HG03521 (cell line): ENCODE data around the gene NEMF.
"Not testable (repeated sequence)": the region's sequence is repeated elsewhere in the genome, so short reads cannot be mapped to it uniquely, and the experiment has no call there.

Experiments
- ATAC-seq: cut with Tn5 transposase; IDR thresholded peaks from one replicate; pipeline ENCODE4 v1.9.1; 2021; ENCODE audit warnings: mild to moderate bottlenecking, moderate library complexity; ENCODE audit not compliant: unreplicated experiment

The NEMF gene

DNA sequence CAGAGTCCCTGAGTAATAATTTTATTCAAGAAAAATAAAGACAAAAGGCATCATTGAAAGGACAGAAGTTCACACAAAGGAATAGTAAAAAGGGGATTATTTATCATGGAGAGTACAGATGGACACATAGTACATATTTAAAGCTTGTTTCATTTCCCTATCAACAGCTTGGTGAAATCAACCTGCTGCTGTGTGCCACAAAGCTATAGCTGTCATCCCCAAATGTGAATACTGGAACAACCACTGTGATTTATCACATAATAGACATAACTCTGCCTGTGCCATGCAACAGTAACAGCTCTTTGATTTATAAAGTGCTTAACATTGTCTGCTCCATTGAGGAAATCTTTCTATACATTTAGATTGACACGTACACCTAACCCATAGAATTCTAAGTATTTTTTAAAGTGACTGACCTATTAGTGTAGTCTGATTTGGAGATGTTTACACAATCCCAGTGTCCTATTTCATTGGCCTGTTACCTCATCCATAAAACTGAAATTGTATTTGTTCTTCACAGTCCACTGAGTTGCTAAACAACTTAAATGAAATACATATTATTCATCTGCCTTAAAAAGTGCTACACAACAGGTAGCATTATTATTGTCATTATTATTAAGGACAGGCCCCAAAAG lies 3.3 kb downstream of the NEMF start:
- ATAC-seq, result no peak

DNA sequence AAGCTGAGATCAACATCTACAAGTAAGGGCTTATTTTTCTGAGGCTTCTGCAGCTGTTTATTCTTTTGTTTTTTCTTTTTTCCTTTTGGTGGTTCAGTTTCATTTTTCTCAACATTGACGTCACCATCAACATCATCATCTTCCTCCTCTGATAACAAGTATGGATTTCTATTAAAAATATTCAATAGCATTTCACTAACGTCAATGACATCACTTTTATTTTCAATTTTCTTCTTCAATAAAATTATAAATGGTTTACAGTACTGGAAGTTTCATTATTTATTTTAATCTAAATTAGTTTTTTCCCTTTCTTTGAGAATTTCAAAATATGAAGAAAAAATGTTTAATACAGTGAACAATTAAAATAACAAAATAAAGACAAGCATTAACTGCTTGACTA lies 23.9 kb downstream of the NEMF start:
- ATAC-seq, result no peak

DNA sequence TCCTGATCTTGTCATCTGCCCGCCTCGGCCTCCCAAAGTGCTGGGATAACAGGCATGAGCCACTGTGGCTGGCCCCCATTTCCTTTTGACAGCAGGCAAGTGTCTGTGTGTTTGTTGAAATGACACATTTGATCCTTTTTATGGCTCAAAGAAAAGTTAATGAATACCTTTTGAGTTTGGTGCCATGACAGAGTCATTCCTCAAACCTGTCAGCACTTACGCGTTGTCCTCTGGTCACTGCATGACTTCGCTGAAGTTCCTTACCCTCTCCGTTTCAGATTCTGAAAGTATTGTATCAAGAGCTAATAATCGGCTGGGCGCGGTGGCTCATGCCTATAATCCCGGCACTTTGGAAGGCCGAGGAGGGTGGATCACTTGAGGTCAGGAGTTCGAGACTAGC lies 32.4 kb downstream of the NEMF start:
- ATAC-seq, result no peak

DNA sequence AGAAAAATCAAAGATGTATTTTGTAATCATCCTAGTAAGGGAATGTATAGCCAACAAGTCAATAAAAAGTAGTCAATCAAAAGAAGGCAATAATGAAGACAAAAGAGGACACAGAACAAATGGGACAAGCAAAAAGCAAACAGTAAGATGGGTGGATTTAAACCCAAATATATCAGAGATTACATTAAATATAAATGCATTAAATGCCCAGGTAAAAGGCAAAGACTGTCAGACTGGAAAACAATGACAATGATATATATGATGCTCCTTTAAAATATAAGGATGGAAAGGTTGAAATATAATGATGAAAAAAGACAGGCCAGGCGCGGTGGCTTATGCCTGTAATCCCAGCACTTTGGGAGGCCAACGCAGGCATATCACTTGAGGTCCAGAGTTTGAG lies 35.7 kb downstream of the NEMF start:
- no peak for ATAC-seq

DNA sequence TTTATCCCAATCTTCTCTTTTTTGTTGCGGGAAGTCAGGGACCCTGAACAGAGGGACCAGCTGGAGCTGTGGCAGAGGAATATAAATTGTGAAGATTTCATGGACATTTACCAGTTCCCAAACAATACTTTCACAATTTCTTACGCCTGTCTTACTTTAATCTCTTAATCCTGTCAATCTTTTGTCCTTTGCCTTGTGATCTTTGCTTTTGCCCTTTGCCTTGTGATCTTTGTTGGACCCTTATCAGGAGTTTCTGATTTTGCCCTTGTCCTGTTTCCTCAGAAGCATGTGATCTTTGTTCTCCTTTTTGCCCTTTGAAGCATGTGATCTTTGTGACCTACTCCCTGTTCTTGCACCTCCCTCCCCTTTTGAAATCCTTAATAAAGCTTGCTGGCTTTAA lies 36.5 kb downstream of the NEMF start:
- ATAC-seq, result not testable (repeated sequence)

DNA sequence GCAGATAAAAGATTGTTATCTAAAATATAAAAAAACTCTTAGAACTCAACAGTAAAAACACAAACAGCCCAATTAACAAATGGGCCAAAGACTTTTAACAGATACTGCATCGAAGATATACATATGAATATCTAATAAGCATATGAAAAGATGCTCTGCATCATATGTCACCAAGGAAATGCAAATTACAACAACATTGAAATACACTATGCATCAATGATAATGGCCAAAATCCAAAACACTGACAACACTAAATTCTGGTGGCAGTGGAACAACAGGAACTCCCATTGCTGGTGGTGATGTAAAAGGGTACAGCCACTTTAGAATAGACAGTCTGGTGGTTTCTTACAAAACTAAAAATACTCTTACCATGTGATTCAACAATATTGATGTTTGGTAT lies 43.8 kb downstream of the NEMF start:
- no peak for ATAC-seq

DNA sequence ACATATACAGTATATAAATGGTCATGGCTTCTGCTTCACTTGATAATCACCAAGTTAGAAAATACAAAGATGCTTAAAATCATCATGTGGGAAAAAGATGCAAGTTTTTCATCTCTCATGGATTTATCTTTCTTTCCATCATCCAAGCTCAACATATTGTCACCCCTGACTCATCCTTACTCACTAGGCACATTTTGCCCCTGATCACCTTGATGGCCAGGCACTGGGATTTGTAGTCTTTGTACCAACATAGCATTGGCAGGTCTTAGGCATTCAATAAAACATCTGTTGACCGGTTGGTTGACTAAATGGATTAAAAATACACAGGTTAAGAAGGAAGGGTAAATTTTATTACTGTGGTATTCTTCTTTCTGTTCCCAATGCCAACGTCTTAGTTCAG lies 56.6 kb downstream of the NEMF start:
- ATAC-seq, result no peak

DNA sequence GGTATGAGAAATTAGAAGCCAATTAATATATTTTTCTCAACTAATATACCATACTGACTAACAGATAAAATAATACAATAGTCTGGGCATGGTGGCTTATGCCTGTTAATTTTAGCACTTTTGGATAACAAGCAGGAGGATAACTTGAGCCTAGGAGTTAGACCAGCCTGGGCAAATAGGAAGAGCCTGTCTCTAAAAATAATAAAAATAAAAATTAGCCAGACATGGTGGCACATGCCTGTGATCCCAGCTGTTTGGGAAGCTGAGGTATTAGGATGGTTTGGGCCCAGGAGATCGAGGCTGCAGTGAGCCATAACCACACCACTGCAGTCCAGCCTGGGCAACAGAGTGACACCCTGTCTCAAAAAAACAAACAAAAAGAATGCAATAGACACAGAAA lies 60.0 kb downstream of the NEMF start:
- ATAC-seq, result no peak

DNA sequence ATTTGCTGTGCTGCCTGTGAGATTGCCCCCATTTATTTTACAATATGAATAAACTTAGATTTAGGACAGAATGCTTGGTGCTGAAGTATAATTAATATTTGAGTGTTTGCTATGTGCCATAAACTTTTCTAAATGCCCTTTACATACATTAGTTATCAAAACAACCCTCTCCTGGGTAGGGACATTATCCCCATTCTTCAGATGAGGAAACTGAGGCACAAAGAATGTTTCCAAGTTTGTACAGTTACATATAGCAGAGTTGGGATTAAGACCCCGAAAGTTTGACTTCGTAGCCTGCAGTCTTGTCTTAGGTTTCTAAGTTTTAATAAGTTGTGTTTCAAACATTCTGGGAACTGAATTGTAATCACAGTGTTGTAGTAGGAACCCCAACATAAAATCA lies 66.3 kb downstream of the NEMF start:
- ATAC-seq, result no peak

DNA sequence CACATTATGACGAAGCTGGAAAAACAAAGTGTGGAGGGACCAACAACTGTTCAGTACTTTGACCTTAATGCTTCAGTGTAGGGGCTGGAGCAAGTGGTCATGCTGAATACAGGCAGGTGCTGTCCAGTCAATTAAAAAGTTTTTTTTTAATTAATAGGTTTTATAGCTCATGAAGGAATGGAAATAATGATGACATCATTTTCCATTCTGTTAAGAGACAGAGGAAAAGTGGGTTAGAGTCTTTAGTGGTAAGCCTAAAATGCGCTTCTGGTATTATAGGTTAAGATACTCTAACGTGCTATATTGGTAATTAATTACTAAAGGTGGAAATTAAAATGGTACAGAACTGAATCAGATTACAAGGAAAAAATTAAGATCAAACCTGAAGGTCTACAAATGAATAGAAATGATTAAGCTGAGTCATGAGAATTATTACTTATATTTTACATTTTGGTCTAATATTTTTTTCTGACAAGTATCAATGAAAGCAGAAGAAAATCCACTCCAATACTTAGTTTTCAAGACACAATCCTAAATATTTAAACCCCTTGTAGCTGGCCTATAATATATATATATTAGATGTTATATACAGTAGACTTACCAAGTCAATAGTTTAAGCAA lies 69.1 kb downstream of the NEMF start:
- no peak for ATAC-seq

DNA sequence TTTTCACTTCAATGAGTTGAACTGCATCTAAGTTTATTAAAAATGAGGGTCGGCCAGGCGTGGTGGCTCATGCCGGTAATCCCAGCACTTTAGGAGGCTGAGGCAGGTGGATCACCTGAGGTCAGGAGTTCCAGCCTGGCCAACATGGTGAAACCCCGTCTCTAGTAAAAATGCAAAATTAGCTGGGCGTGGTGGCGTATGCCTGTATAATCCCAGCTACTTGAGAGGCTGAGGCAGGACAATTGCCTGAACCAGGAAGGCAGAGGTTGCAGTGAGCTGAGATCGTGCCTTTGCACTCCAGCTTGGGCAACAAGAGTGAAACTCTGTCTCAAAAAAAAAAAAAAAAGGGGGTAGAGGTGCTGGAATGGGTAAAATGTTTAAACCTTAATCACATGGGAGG lies 71.5 kb downstream of the NEMF start:
- ATAC-seq, result not testable (repeated sequence)

DNA sequence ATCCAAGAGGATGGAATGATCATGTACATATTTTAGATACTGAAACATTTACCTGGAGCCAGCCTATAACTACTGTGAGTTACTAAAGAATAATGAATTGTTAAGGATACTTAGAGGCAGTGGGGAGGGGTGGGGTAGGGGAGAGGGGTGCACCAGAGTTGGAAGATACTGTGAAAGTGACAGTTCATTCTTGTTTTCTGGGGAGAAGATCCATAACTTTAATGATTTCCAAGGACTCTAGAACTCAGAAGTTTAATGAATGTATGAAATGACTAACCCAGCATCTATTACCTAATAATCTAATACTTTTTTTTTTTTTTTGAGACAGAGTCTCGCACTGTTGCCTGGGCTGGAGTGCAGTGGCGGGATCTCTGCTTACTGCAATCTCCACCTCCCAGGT lies 74.2 kb downstream of the NEMF start:
- ATAC-seq, result no peak

DNA sequence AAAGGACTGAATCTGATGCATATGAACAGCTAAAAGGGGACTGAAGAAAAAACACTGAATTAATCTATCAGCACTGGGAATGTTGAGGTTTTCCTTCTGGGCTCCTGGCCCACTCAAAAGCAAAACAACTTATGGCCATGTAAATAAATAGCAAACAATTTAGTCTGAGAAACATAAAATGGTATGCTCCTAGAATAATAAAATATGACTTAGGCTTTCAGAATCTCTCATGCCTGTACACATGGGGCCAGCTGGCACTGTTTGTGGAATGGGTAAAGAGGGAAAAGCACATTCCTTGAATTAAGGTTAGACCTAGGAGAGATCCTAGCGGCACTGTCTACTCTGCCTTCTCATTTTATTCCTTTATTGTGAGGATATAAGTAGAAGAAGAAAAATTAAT lies 78.5 kb downstream of the NEMF start:
- ATAC-seq, result no peak

DNA sequence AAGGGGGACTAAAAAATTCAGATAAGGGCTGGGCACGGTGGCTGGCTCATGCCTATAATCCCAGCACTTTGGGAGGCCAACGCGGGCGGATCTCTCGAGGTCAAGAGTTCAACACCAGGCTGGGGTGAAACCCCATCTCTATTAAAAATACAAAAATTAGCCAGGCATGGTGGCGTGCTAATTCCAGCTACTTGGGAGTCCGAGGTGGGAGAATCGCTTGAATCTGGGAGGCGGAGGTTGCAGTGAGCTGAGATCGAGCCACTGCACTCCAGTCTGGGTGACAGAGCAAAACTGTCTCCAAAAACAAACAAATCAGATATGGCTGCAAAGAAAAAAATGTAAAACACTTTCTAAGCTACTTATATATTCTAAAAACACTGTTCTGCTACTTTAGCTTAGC lies 80.9 kb downstream of the NEMF start:
- not testable (repeated sequence) for ATAC-seq

DNA sequence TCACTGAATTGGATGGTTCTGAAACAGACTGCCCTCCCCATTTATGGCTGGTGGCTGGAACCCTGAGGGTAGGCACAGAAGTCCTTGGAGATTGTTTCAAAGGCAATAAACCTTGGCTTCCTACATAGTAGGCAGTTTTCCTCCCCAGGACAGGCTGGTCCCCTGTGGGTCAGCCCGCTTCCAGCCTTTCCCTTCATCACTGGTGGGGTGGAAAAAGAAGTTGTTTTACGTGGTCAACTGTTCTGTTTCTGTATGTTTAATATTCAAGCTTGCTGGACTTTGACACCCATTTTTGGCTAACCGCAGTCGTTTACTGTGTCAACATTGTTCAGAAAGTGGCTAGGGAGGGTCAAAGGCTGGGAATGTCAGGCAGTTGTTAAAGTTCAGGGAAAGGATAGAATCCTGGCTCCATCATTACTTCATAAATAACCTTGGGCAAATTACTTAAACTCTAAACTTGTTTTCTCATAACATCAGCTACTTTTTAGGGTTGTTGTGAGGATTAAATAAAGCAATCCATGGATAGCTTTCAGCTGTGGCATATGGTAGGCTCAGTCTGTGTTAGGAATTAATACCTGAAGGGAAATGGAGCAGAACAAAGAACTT lies 82.3 kb downstream of the NEMF start:
- no peak for ATAC-seq

DNA sequence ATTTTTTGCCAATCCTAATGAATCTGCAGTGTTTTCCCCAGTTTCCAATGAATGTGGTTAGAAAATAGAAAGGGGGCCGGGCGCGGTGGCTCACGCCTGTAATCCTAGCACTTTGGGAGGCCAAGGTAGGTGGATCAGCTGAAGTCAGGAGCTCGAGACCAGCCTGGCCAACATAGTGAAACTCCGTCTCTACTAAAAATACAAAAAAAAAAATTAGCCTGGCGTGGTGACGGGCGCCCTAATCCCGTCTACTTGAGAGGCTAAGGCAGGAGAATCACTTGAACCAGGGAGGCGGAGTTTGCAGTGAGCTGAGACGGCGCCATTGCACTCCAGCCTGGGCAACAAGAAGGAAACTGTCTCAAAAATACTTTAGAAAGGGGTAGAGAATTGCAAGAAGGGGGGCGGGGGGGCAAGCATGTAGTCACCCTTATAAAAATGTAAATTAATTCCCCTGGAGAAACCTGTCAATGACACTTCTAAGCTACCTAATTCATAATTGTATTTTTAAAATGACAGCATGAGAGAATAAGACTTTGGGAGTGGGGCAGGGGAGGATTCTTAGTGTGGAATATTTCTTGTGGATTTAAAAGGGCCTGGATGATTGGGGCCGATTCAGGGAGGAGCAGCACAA lies 82.9 kb downstream of the NEMF start:
- ATAC-seq, result no peak

DNA sequence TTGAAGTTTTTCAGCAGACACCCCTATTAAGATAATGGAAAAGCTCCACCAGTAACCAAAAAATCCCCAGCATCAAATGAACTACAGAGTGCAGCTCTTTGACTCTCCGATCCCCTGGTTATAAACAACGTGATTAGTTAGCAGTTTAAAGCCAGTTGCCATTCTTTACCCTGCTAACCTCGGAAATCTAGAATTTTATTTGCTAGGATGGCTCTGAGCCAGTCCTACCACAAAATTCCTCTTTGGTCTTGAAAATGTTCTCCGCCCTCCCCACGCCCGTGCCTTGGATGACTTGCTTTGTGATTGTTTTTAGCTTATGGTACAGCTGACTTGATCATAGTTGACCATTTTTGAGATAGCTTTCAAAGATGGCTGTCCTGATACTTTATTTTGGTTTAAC lies 83.4 kb downstream of the NEMF start:
- ATAC-seq, result no peak

DNA sequence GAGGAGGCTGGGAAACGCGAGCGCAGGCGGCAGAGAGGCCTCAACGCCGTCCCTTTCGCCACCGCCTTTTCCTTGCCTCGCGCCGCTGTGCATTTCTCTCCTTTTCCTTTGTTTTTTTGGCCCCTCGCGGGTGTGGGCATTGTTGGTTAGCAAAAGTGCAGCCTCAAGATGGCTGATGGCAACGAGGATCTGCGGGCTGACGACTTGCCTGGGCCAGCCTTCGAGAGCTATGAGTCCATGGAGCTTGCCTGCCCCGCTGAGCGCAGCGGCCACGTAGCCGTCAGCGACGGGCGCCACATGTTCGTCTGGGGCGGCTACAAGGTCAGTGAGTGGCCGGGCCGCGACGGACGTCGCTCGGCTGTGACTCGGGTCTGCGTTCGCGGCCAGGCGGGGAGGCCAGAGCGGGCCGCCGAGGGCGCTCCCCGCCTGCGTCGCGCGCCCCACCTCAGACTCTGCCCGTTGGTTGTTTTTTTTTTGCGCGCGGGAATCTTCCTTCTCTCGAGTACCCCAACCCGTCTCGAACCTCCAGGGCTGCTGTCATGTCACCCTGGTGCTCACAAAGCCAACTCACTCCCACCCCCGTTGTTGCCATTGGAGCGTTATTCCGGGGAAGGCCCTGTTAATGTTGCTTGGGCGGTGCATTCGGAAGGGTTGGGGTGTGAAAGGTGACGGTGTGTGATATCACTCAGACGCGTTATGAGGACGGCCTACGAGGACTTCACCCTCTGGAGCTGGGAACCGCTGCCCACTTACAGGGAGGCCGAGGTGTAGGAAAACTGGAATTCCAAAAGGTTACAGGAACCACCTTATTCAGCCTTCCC lies 84.1 kb downstream of the NEMF start:
- ATAC-seq, result peak; percentile 32

DNA sequence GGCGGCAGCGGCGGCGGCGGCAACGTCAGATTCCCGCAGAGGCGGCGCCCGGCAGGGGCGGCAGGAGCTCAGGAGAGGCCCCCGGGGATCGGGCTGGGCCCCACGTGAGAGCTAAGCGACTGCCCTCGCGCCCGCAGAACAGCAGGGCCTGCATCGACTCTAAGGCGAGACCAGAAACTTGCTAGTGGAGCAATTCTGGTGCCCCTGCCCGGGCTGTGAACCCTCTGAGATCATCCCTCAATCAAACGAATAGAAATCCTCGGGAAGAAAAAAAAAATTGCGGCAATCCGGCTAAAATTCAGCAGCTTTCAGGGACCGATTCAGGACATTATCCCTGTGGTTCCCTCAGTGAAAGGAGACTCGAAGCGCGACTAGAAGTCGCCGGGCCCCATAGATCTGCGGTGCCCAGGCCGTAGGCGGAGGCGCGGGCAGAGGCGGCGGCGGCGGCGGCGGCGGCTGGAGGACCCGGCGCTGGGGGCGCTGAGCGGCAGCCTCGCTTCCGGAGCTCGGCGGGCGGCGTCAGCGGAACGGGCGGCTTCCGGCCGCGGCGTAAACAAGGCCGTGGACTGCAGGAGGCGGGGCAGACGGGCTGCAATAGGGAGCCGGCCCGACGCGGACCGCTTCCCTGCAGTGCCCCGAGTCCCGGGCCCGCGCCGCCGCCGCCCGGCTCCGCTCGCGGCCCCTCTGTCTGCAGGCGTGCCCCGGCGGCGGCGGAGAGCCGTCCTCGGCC lies 84.9 kb downstream of the NEMF start, which contains the start of gene KLHDC2:
Gene KLHDC2 (plus strand): TSS at position 583 of the 730 bp plus-strand sequence. CDS start 316 bp downstream, outside the sequence.
- peak; percentile 92 for ATAC-seq

DNA sequence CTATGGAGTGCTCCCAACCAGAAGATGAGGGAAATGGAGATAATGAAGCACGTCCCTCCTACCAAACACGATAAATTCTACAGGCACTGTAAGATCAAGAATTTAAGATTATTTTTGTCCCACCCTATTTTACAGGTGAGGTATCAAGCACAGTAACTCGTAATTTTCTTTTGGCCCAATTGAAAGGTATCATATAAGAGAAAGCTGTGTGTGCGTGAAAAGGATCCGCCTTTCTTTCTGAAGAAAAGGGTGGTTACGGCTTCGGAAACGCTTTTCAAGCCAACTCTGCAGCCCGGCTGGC lies 85.4 kb downstream of the NEMF start:
- no peak for ATAC-seq

DNA sequence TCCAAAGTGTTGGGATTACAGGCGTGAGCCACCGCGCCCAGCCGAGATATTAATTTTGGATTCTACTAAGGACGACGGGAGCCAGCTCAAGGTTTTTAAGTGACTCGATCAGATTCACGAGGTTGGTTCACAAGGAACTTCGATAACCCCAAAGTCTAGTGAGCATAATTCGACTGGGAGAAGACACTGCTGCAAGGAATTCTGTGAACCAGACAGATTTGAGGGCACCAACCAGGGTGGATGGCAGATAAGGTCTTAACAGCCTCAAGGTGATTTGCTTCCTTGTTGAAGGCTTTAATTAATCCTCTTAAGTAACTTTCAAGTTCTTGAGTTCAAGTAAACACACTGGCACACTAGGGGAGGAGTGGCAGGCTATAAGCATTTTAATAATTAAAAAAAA lies 85.7 kb downstream of the NEMF start:
- ATAC-seq, result no peak
